Spinal cord (tissue), 10 donors: ENCODE results near the gene ERVK3-1. TPM values are rescaled to one million over a fixed set of nuclear protein-coding genes. Genes with fewer than 3 reads are reported as not detected.
"Not testable (repeated sequence)": the region's sequence is repeated elsewhere in the genome, so short reads cannot be mapped to it uniquely, and the experiment has no call there.

Experiments used
- DNase-seq, 6 donors: peaks; one replicate each; pipeline versions ENCODE4 v3.0.0 to v3.0.0-alpha.2; 2013 to 2015; ENCODE audit warnings: low spot score in 6 of 6, low read depth in 4 of 6
- H3K27ac ChIP-seq: one replicate; pipeline ENCODE4 v1.5.1; 2013; ENCODE audit warnings: low read depth, low read length, control low read depth
- H3K27me3 ChIP-seq: one replicate; pipeline ENCODE4 v1.6.1; 2013; ENCODE audit warnings: low read length; ENCODE audit not compliant: control insufficient read depth, insufficient read depth
- H3K36me3 ChIP-seq: one replicate; pipeline ENCODE4 v1.6.1; 2013; ENCODE audit warnings: low read length; ENCODE audit not compliant: control insufficient read depth, insufficient read depth
- H3K4me1 ChIP-seq: one replicate; pipeline ENCODE4 v1.6.1; 2013; ENCODE audit warnings: low read length; ENCODE audit not compliant: control insufficient read depth, insufficient read depth
- H3K4me3 ChIP-seq: one replicate; pipeline ENCODE4 v1.5.1; 2013; ENCODE audit warnings: low read depth, low read length, control low read depth
- H3K9me3 ChIP-seq: one replicate; pipeline ENCODE4 v1.6.1; 2013; ENCODE audit warnings: low read length; ENCODE audit not compliant: control insufficient read depth, insufficient read depth
- WGBS: methylation state at CpG from one replicate; pipeline ENCODE4 v1.1.5; 2013; ENCODE audit warnings: missing lambda C conversion rate; ENCODE audit not compliant: insufficient coverage; 5-methylcytosine and 5-hydroxymethylcytosine counted together
- polyA plus RNA-seq, 2 donors: library from polyadenylated mRNA; unstranded; fragments of 120-200 nt; gene quantifications; one replicate each; pipeline ENCODE4 v1.2.1, GENCODE V29; 2013; ENCODE audit not compliant: insufficient read length in 2 of 2
- total RNA-seq, 2 donors: library from RNA; depleted of rRNA in 1 of 2; stranded (reverse); fragments of 120-200 nt in 1 of 2; fragments of >200 nt in 1 of 2; gene quantifications; one replicate each; pipeline versions ENCODE4 v1.2.3 to v1.2.4, GENCODE V29; 2013 to 2014
- donor health status: healthy.

ERVK3-1 gene
- total and polyA plus RNA-seq, 4 donors, result 33.9 to 68.5 (median 57.3) TPM

GRCh38 chr19:58296104-58296503, 9.1 kb upstream of the ERVK3-1 start:
- H3K36me3 ChIP-seq, result peaks cover 78% of the 10 kb centered on the region
- DNase-seq, result no peak

GRCh38 chr19:58300620-58301019, 4.6 kb upstream of the ERVK3-1 start:
- Histone ChIP-seq H3K4me1 (peaks cover 6% of the 10 kb centered on the region), H3K36me3 (peaks cover 46% of the 10 kb centered on the region), H3K27ac (no peak overlapping the region), H3K4me3 (no peak overlapping the region), H3K27me3 (no peaks in the 10 kb centered on the region), H3K9me3 (no peaks in the 10 kb centered on the region)
- WGBS, result 91% methylated on average over 7 of the region's 7 CpGs
- DNase-seq, result no peak

More at GRCh38 chr19:58296104-58296503, 9.1 kb upstream of the ERVK3-1 start:
- Histone ChIP-seq H3K27me3 (no peaks in the 10 kb centered on the region), H3K4me1 (no peaks in the 10 kb centered on the region), H3K4me3 (no peak overlapping the region), H3K27ac (no peak overlapping the region), H3K9me3 (no peaks in the 10 kb centered on the region)
- no CpG with 5 or more reads among the region's 7 CpGs for WGBS

GRCh38 chr19:58304255-58304654, 922 bp upstream of the ERVK3-1 start:
- WGBS, result 86% methylated on average over 5 of the region's 7 CpGs
- DNase-seq, result no peak
- Histone ChIP-seq H3K36me3 (peaks cover 22% of the 10 kb centered on the region), H3K27me3 (no peaks in the 10 kb centered on the region), H3K4me1 (peaks cover 10% of the 10 kb centered on the region), H3K4me3 (no peak overlapping the region), H3K9me3 (no peaks in the 10 kb centered on the region), H3K27ac (no peak overlapping the region)

GRCh38 chr19:58304748-58305064, 471 bp upstream of the ERVK3-1 start:
- H3K4me1 ChIP-seq, result peaks cover 10% of the 10 kb centered on the region
- H3K36me3 ChIP-seq, result peaks cover 17% of the 10 kb centered on the region
- H3K27ac ChIP-seq, result peak overlapping the region; percentile 74
- no peak for DNase-seq
- WGBS, result 6% methylated on average over 3 of the region's 7 CpGs
- H3K4me3 ChIP-seq, result peak overlapping the region; percentile 63
- H3K9me3 ChIP-seq, result no peaks in the 10 kb centered on the region
- no peaks in the 10 kb centered on the region for H3K27me3 ChIP-seq

GRCh38 chr19:58305932-58306323, 751 bp downstream of the ERVK3-1 start:
- H3K27me3 ChIP-seq, result no peaks in the 10 kb centered on the region
- H3K36me3 ChIP-seq, result peaks cover 8% of the 10 kb centered on the region
- H3K9me3 ChIP-seq, result no peaks in the 10 kb centered on the region
- no peak for DNase-seq
- H3K4me1 ChIP-seq, result peaks cover 10% of the 10 kb centered on the region
- peak overlapping the region; percentile 63 for H3K4me3 ChIP-seq
- 48% methylated on average over 12 of the region's 12 CpGs for WGBS
- peak overlapping the region; percentile 74 for H3K27ac ChIP-seq

- DNase-seq, result no peak
- H3K4me1 ChIP-seq, result peaks cover 10% of the 10 kb centered on the region
Observed at GRCh38 chr19:58307736-58308135, 2.6 kb downstream of the ERVK3-1 start.

GRCh38 chr19:58310685-58311084, 5.5 kb downstream of the ERVK3-1 start:
- not testable (repeated sequence) for H3K9me3 ChIP-seq, H3K27ac ChIP-seq, H3K4me1 ChIP-seq, H3K27me3 ChIP-seq, H3K4me3 ChIP-seq
- WGBS, result 44% methylated on average over 8 of the region's 13 CpGs
- DNase-seq, result peak in 2 of 6 donors; percentile 49 to 70
- peaks cover 32% of the 10 kb centered on the region for H3K36me3 ChIP-seq

More at GRCh38 chr19:58307736-58308135, 2.6 kb downstream of the ERVK3-1 start:
- H3K36me3 ChIP-seq, result peaks cover 12% of the 10 kb centered on the region
- 100% methylated on average over 1 of the region's 4 CpGs for WGBS
- no peaks in the 10 kb centered on the region for H3K9me3 ChIP-seq
- no peak overlapping the region for H3K27ac ChIP-seq
- no peak overlapping the region for H3K4me3 ChIP-seq
- no peaks in the 10 kb centered on the region for H3K27me3 ChIP-seq

GRCh38 chr19:58311345-58311865, 6.2 kb downstream of the ERVK3-1 start:
- 80% methylated on average over 6 of the region's 7 CpGs for WGBS
- H3K4me3 ChIP-seq, result no peak overlapping the region
- no peaks in the 10 kb centered on the region for H3K9me3 ChIP-seq
- peak in 2 of 6 donors; percentile 45 to 91 for DNase-seq
- H3K27ac ChIP-seq, result no peak overlapping the region
- H3K36me3 ChIP-seq, result peaks cover 39% of the 10 kb centered on the region
- no peaks in the 10 kb centered on the region for H3K27me3 ChIP-seq
- no peaks in the 10 kb centered on the region for H3K4me1 ChIP-seq

GRCh38 chr19:58315580-58315979, 10.4 kb downstream of the ERVK3-1 start:
- H3K9me3 ChIP-seq, result no peaks in the 10 kb centered on the region
- peaks cover 57% of the 10 kb centered on the region for H3K36me3 ChIP-seq
- H3K4me1 ChIP-seq, result no peaks in the 10 kb centered on the region
- no peak overlapping the region for H3K4me3 ChIP-seq
- H3K27me3 ChIP-seq, result no peaks in the 10 kb centered on the region
- H3K27ac ChIP-seq, result no peak overlapping the region
- WGBS, result 92% methylated on average over 1 of the region's 2 CpGs
- no peak for DNase-seq

GRCh38 chr19:58317476-58318072, 12.4 kb downstream of the ERVK3-1 start:
- Histone ChIP-seq H3K9me3 (no peaks in the 10 kb centered on the region), H3K36me3 (peaks cover 49% of the 10 kb centered on the region), H3K27me3 (no peaks in the 10 kb centered on the region), H3K4me3 (no peak overlapping the region), H3K27ac (no peak overlapping the region), H3K4me1 (no peaks in the 10 kb centered on the region)
- WGBS, result no CpG with 5 or more reads among the region's 7 CpGs
- DNase-seq, result no peak
